Gastrocnemius medialis (tissue), 4 donors: ENCODE results near the gene TSSK6. TPM values are rescaled to one million over a fixed set of nuclear protein-coding genes. Genes with fewer than 3 reads are reported as not detected.
A peak's percentile ranks its signal among the peaks of the same experiment; 100 is the strongest.

Experiments
- ATAC-seq, 2 donors: fragments of 150-250 bp; one replicate each; pipeline ENCODE4 v1.9.1; 2016
- DNase-seq, 2 donors: peaks; one replicate each; pipeline ENCODE4 v3.0.0-alpha.2; 2019
- H3K27ac ChIP-seq, 4 donors: fragments of 200-600 bp; sonication (generic); 1 replicate in 1 of 4; 2 replicates in 3 of 4; pipeline ENCODE4 v1.5.1; 2016 to 2018; ENCODE audit warnings: mild to moderate bottlenecking in 2 of 4, moderate library complexity in 1 of 4
- H3K27me3 ChIP-seq, 3 donors: fragments of 200-600 bp; sonication (generic) in 2 of 3; 1 replicate in 1 of 3; 2 replicates in 2 of 3; pipeline versions ENCODE4 v1.5.1 to v1.6.0; 2016 to 2019; ENCODE audit warnings: mild to moderate bottlenecking in 1 of 3, moderate library complexity in 1 of 3
- H3K36me3 ChIP-seq, 2 donors: fragments of 200-600 bp; sonication (generic) in 1 of 2; one replicate each; pipeline ENCODE4 v1.5.1; 2017 to 2018
- H3K4me1 ChIP-seq, 2 donors: fragments of 200-600 bp; sonication (generic) in 1 of 2; one replicate each; pipeline ENCODE4 v1.5.1; 2016 to 2017; ENCODE audit warnings: mild to moderate bottlenecking in 2 of 2
- H3K4me3 ChIP-seq, 4 donors: fragments of 200-600 bp; sonication (generic) in 3 of 4; 1 replicate in 1 of 4; 2 replicates in 3 of 4; pipeline ENCODE4 v1.5.1; 2016 to 2019; ENCODE audit warnings: mild to moderate bottlenecking in 2 of 4
- H3K9me3 ChIP-seq, 3 donors: fragments of 200-600 bp; sonication (generic) in 2 of 3; 1 replicate in 1 of 3; 2 replicates in 2 of 3; pipeline ENCODE4 v1.5.1; 2016 to 2019
- POLR2A ChIP-seq, 2 donors: fragments of 450-650 bp; IDR thresholded peaks; one replicate each; pipeline ENCODE4 v1.6.1; 2017; ENCODE audit warnings: antibody characterized with exemption in 2 of 2, mild to moderate bottlenecking in 2 of 2, moderate library complexity in 2 of 2
- in situ Hi-C, 4 donors: fragments of 200-750 bp; cut with MboI; loops; one replicate each; pipeline versions ENCODE4 v1.15.0 to v1.8.0; 2017; ENCODE audit warnings: low sequenced_read_pairs in 4 of 4
- intact Hi-C: fragments of 100-400 bp; cut with DNase I; formaldehyde crosslinking; loops from one replicate; pipeline ENCODE4 v1.15.1; 2023; ENCODE audit warnings: low total_unique reads
- total RNA-seq, 4 donors: library from RNA; depleted of rRNA; stranded (reverse); fragments of >200 nt; gene quantifications; one replicate each; pipeline versions ENCODE4 v1.1.0 to v1.2.3, GENCODE V29; 2016
- TF ChIP-seq, protein P1 (sequence below), 5 experiments: fragments of 450-650 bp in 3 of 5; fragments of 200-600 bp in 2 of 5; sonication (generic) in 2 of 5; IDR thresholded peaks in 4 of 5; conservative IDR thresholded peaks in 1 of 5; 1 replicate in 4 of 5; 2 replicates in 1 of 5; pipeline ENCODE4 v1.5.1; 2016 to 2019; ENCODE audit warnings: antibody characterized with exemption in 5 of 5, mild to moderate bottlenecking in 3 of 5, moderate library complexity in 3 of 5

Gene TSSK6
- total RNA-seq, 4 donors from 2014 or later, result 0.80 to 1.7 TPM; not detected in 2

DNA sequence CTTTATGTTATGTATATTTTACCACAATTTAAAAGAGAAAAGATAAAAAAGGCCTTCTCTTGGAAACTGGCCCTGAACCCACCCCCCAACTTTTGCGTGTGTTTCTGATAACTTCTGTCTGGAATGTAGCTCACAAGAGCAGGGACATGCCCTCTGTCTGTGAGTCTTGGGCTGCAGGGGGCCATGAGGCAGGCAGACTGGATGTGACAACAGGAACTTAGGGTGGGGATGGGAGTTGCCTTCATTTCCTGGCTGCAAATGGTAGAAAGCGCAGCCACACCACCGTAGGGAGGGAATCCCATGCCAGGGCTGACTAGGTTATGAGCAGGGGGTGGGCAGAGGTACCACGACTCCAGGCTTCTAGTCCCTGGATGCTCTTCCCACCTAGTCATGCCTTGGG, 44.6 kb upstream of the TSSK6 start:
- H3K27me3 ChIP-seq, result no peaks in the 10 kb centered on the region
- no peak overlapping the region for H3K27ac ChIP-seq
- DNase-seq (no peak), ATAC-seq (no peak)
- no peaks in the 10 kb centered on the region for H3K36me3 ChIP-seq
- H3K4me1 ChIP-seq, result no peaks in the 10 kb centered on the region
- in situ Hi-C loops, result no loop called here
- intact Hi-C loops, result no loop called here
- H3K4me3 ChIP-seq, result no peak overlapping the region
- H3K9me3 ChIP-seq, result no peaks in the 10 kb centered on the region
- no peak for TF ChIP-seq POLR2A (IDR thresholded peaks at IDR 0.05)
- TF ChIP-seq, protein P1, sequence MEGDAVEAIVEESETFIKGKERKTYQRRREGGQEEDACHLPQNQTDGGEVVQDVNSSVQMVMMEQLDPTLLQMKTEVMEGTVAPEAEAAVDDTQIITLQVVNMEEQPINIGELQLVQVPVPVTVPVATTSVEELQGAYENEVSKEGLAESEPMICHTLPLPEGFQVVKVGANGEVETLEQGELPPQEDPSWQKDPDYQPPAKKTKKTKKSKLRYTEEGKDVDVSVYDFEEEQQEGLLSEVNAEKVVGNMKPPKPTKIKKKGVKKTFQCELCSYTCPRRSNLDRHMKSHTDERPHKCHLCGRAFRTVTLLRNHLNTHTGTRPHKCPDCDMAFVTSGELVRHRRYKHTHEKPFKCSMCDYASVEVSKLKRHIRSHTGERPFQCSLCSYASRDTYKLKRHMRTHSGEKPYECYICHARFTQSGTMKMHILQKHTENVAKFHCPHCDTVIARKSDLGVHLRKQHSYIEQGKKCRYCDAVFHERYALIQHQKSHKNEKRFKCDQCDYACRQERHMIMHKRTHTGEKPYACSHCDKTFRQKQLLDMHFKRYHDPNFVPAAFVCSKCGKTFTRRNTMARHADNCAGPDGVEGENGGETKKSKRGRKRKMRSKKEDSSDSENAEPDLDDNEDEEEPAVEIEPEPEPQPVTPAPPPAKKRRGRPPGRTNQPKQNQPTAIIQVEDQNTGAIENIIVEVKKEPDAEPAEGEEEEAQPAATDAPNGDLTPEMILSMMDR (IDR thresholded peaks at IDR 0.05 in 4 of 5, conservative IDR thresholded peaks at IDR 0.05 in 1 of 5), result no peak

DNA sequence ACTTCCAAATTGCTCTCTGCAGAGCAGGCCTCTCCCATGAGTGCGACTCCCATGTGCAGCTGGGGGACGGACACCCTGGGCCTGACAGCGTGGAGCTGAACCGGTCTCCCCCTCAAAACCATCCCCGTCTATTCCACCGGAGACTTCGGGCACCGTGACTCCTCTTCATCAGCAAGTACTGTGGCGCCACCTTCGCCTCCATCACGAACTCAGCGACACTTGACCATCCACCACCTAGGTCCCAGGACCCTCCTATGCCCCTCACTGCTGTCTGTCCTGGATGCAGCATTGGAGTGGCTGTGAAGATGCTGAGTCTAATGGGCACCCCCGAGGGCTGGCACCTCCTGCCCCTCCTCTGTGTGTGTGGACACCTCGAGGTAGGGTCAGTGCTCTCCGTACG, 43.3 kb upstream of the TSSK6 start:
- ATAC-seq, result no peak
- Histone ChIP-seq H3K27me3 (peaks cover 0 to 3% (median 0%) of the 10 kb centered on the region in 3 donors), H3K27ac (no peak overlapping the region), H3K4me3 (no peak overlapping the region), H3K4me1 (no peaks in the 10 kb centered on the region), H3K9me3 (no peaks in the 10 kb centered on the region), H3K36me3 (no peaks in the 10 kb centered on the region)
- no peak for DNase-seq
- intact Hi-C loops (no loop called here), in situ Hi-C loops (no loop called here)
- TF ChIP-seq POLR2A (IDR thresholded peaks at IDR 0.05), result no peak
- TF ChIP-seq, protein P1 (IDR thresholded peaks at IDR 0.05 in 4 of 5, conservative IDR thresholded peaks at IDR 0.05 in 1 of 5), result no peak

DNA sequence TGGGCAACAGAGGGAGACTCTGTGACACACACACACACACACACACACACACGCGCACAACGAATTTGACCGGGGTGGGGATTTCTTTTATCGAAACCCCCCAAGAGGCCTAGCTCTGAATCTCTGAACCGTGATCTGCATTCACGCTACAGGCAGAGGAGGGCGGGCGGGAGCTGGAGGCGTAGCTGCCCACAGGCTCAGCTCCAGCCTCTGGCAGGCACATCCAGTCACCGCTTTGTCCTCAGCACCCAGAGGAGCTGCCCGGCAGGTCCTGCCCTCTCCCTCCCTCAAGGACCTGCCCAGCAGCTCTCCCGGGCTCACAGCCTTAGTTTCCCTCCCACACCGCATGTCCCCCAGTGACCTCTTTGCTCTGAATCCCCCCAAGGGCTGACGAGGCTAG, 42.7 kb upstream of the TSSK6 start:
- ATAC-seq (no peak), DNase-seq (no peak)
- Histone ChIP-seq H3K36me3 (no peaks in the 10 kb centered on the region), H3K27ac (no peak overlapping the region), H3K9me3 (no peaks in the 10 kb centered on the region), H3K4me1 (no peaks in the 10 kb centered on the region), H3K27me3 (peaks cover 0 to 3% (median 0%) of the 10 kb centered on the region in 3 donors), H3K4me3 (no peak overlapping the region)
- intact Hi-C loops (no loop called here), in situ Hi-C loops (no loop called here)
- no peak for TF ChIP-seq POLR2A (IDR thresholded peaks at IDR 0.05)
- TF ChIP-seq, protein P1 (IDR thresholded peaks at IDR 0.05 in 4 of 5, conservative IDR thresholded peaks at IDR 0.05 in 1 of 5), result no peak

DNA sequence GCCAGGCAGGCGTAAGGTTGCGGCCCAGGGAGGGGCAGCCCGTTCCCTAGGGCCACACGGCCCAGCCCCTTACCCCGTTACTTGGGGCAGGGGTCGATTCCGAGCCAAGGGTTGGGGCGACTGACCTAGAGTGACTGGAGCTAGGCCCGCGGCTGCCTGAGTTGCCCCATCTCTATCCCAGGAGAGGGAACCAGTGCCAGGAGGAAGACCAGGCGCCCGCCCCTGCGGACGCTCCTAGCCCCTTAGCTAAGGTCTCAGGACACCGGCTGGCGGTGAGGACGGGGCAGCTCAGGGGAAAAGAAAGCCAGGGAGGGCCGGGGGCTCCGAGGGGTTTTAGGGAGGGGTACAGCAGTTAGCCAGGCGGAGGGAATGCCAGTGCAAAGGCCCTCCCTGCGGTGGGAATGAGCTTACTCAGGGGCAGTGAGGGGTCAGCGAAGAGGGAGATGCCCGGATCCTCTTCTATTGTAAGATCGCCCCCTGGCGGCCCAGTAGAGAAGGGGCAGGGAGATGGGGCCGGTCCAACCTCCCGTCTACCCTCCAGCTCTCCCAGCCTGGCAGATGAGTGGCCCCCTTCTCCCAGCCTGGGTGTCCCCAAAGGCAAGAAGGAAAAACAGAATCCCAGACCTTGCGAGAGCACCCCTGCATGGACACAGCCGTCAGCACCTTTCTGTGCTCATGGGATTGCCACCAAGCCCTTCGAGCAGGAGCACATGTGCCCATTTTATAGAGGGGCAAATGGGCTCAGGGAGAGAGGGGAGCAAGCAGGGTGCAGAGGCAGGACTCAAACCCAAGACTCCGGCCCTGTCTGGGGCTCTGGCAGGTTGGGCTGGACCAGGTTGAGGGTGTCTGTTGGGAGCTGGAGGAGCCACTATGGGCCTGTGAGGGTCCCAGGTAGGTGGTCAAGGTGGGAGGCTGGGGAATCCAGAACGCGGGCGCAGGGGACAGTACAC, 39.0 kb upstream of the TSSK6 start:
- ATAC-seq, result no peak

More for the DNA sequence above, 39.0 kb upstream of the TSSK6 start:
- Histone ChIP-seq H3K9me3 (no peaks in the 10 kb centered on the region), H3K36me3 (no peaks in the 10 kb centered on the region), H3K27ac (no peak overlapping the region), H3K4me1 (no peaks in the 10 kb centered on the region), H3K4me3 (no peak overlapping the region), H3K27me3 (peaks cover 3 to 9% (median 8%) of the 10 kb centered on the region in 3 donors)
- TF ChIP-seq, protein P1 (IDR thresholded peaks at IDR 0.05 in 4 of 5, conservative IDR thresholded peaks at IDR 0.05 in 1 of 5), result peak in 4 of 5 experiments; percentile 36 to 66 (median 47)
- no peak for TF ChIP-seq POLR2A (IDR thresholded peaks at IDR 0.05)
- in situ Hi-C loops, result no loop called here
- no peak for DNase-seq
- intact Hi-C loops, result no loop called here
